Measurements from ENCODE around the gene NXPH3. TPM values are rescaled to one million over a fixed set of nuclear protein-coding genes. Genes with fewer than 3 reads are reported as not detected.

Gene NXPH3
- total RNA-seq, 1 donor from 2014 or later, result 0.90 TPM

DNA sequence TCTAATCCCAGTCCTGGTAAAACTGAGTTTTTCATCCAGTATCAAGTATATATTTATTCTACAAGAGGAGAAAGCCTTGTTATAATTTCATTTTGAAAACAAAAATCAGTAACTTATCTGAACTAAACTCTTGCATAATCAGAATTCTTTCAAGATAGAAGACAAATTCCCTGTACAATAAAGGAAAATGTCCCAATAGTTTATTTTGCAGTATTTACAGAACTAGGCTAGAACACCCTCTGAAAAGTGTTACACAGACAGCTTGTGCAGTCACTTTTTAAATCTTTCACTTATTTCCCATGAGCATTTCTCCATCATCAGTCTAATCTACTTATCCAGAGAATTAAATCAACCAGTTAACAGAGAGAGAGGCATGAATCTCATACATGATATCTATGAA is 53.8 kb downstream of the NXPH3 start:
- no peak for DNase-seq (ENCODE audit: low read depth in 2 of 2)

GRCh38 chr17:49630113-49630900 is 54.6 kb downstream of the NXPH3 start:
- no peak for DNase-seq (ENCODE audit: low read depth in 2 of 2)

DNA sequence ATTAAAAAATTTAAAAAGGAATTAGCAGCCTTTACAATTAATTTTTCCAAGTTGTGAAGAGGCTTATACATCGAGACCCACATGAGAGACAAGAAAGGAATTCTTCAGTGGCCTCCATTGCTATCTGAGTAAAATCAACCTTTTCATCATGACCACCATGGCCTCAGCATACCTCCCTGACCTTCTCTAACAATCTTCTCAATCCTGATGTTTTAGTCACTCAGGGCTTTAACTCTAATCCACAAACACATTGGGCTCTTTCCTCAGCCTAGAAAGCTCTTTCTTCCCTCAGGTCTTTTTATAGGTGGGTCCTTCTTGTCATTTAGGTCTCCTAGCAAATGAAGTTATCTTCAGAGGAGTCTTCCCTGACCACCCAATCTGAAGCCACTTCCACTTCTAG is 55.8 kb downstream of the NXPH3 start:
- no peak for DNase-seq (ENCODE audit: low read depth in 2 of 2)

Other genes with a start within 250 kb of the NXPH3 start
- 8.6 and 12.5 TPM in 2 replicates for gene ZNF652, start 213.6 kb upstream of the NXPH3 start, total RNA-seq
- gene PHB1, start 161.0 kb upstream of the NXPH3 start, total RNA-seq, result 151 and 157 TPM in 2 replicates
- gene NGFR, start 80.6 kb upstream of the NXPH3 start, total RNA-seq, result under 0.01 TPM in 1 of 2 replicates, not detected in the other
- 106 and 121 TPM in 2 replicates for gene SPOP, start 102.2 kb downstream of the NXPH3 start, total RNA-seq
- gene SLC35B1, start 132.1 kb downstream of the NXPH3 start, total RNA-seq, result 50.1 and 56.0 TPM in 2 replicates
- 3.6 and 8.2 TPM in 2 replicates for gene FAM117A, start 188.3 kb downstream of the NXPH3 start, total RNA-seq
- 27.1 and 32.6 TPM in 2 replicates for gene KAT7, start 212.8 kb downstream of the NXPH3 start, total RNA-seq